Lung microvascular endothelial cell (primary cell): ENCODE data around the gene TXNRD1. TPM values are rescaled to one million over a fixed set of nuclear protein-coding genes. Genes with fewer than 3 reads are reported as not detected.
"Not testable (repeated sequence)": the region's sequence is repeated elsewhere in the genome, so short reads cannot be mapped to it uniquely, and the experiment has no call there.

Experiments used
- DNase-seq, 2 donors: peaks; one replicate each; pipeline versions ENCODE4 v3.0.0 to v3.0.0-alpha.2; 2010; ENCODE audit warnings: low read depth in 2 of 2
- total RNA-seq: library from RNA; depleted of rRNA; stranded (reverse); fragments of >200 nt; gene quantifications from 2 replicates; pipeline ENCODE4 v1.2.1, GENCODE V29; 2014

The TXNRD1 gene
- 293 and 303 TPM in 2 replicates for total RNA-seq

DNA sequence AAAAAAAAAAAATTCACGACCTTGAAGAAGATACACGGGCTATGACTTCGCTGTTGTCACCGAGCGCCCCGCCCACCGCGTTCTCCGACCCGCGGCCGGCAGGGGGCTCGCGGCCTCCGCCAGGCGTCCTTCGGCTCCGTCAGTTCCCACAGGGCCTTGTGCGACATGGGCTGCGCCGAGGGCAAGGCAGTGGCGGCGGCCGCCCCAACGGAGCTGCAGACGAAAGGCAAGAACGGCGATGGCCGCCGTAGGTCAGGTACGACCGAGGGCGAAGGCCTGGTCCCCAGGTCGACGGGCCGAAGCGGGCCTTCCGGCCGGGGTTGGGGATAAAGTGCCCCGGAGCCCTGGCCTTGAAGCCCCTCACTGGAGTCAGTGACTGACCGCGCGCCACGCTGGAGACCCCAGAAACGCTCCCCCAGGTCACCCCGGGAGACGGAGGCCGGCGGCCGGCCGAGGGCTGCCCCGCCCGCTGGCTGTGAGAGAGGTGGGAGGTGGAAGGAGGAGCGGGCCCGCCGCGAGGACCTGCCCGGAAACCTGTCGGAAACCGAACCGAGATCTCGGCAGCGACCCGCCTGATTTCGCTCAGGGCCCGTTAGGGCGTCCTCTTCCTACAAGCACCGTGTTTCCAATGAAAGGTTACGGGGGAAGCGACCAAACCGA is at the start of gene TXNRD1:
Gene TXNRD1, plus strand, starts transcription at position 142 of the 660 bp plus-strand sequence. Its CDS starts 24 bp downstream, at position 166.
- DNase-seq = peak; percentile 91 to 92

DNA sequence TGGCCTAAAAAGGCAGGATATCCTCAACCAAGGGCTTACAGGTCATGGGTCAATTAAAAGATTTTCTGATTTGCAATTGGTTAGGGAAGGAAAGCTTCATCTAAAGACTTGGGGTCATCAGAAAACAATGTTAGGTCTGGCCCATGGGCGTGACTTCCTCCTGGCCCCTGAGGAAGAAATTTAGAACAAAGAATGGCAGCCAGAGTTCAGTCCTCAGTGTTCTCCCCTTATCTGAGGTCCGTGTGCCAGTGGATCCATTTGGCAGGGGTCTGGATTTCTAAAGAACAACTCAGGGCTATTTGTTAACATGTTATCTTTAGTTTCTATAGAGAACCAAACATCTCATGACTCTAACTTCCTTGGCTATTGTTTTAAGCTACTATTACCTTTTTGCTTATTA is 49.8 kb upstream of the TXNRD1 start:
- DNase-seq = peak in 1 of 2 donors; percentile 19

DNA sequence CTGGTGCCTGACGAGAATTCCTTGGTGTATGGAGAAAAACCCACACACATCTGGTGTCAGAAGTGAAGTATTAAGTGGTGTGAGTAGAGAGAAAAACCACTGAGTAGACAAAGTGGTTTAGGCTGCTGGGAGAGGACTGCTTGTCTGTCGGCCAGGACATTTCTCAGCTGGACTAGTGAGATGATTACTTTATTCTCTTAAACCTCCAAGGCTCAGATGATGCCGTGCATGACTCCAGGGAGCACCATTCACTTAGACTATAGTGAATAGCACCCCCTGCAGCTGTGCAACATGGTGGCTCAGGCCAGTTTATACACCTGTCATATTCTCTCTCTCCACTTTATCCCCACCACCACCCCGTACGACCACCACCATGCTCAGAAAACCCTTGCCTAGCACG is 49.1 kb upstream of the TXNRD1 start:
- no peak for DNase-seq

DNA sequence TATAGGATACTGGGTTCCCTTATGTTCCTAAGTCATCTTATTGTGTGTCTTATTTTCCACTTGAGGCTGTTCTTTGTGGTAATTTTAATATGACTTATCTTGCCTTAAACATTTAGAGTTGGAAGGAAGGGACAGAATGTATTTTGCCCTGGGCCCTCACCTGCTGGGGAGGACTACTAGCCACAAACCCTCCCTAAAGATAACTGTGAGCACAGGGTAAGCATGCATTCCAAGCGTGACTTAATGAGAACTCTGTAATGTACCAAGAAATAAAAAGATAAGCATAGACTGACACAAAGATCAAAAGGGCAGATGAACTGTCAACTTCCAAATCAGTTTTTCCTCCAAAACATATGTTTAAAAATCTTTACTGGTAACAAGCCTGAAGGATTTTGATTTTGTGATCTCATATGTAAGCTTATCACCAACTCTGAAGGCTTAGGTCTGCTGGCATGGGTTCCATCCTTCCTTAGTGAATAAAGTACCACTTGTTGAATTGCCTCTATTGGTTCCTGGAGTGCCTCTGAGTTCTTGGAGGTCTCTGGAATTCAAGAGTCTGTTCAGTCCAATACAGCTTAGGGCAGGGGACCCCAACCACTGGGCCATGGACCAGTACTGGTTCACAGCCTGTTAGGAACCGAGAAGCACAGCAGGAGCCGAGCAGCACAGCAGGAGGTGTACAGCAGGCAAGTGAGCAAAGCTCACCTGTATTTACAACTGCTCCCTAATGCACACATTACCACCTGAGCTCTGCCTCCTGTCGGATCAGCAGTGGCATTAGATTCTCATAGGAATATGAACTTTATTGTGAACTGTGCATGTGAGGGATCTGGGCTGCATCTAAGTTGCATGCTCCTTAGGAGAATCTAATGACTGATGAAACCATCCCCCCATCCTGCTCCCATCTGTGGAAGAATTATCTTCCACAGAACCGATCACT is 47.8 kb upstream of the TXNRD1 start:
- DNase-seq = no peak

DNA sequence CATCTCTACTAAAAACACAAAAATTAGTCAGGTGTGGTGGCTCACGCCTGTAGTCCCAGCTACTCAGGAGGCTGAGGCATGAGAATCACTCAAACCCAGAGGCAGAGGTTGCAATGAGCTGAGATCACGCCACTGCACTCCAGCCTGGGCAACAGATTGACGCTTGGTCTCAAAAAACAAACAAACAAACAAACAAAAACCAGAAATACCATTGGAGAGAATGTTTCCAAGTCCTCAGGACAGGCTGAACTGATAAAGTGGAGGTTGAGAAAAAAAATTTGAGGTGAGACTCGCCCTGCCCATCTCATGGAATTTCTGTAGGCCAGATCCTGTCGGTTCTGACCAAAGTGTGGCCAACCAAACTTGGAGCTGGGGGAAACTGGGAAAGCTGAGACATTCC is 47.0 kb upstream of the TXNRD1 start:
- no peak for DNase-seq

DNA sequence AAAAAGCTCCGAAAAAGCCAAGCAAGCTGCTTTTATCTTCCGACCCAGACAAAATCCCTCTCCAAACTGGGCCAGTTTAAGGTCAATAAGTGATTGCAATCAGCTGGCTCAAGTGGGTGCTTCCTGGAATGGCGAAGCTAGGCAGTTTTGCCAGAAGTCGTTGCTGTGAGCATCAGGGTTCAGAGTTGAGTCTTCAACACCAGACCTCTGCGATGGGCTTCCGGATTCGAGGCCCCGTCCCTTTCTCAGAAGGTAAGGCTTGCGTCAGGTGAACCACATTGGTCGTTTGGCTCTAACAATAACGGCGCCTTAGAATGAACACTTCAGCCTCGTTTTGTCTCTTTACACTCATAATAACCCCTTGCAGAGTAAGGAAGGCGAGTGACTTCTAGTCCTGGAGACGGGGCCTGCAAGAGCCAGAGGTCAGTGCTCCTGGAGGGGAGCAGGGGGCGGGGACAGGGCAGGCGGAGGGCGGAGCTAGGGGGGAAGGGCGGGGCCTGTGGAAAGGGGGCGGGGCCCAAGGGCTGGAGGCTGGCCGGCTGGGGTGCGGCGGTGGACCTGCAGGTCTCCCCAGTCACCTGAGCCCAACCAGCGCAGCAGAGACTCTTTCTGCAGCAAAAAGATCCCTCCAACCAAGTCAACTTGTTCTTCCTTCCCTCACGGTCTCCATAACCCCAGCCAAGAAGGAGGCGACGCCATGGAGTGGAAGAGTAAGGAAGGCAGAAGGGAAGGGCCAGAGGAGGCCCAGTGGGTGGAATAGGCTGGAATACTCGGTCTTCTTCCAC is 43.6 kb upstream of the TXNRD1 start:
- DNase-seq = no peak

DNA sequence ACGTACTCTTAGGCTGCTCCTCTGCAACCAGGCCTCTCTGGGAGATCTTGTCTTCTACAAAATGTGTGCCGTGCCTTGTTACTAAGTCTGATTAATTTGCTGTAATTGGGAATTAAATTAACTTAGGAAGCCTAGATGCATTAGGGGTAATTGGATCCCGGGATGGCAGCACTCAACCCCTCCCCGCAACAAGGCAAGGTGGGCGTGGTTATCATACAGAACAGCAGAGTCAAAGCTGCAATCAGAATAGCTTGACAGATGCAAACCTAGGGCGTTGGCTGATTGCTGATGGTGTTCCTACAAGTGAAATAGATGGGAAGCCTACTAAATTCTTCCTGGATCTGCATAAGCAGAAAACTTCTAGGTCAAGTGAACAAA is 43.0 kb upstream of the TXNRD1 start:
- DNase-seq = no peak

DNA sequence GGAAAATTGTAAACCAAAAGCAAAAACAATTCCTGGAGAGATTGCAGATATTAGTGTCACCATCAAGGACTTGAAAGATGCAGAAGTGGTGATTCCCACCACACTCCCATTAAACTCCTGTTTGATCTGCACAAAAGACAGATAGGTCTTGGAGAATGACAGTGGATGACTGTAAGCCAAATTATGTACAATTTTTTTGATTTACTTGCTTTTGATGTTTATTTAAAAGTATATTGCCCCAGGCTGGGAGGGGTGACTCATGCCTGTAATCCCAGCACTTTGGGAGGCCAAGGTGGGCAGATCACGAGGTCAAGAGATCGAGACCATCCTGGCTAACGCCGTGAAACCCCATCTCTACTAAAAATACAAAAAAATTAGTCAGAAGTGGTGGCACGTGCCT is 41.8 kb upstream of the TXNRD1 start:
- DNase-seq = not testable (repeated sequence)

DNA sequence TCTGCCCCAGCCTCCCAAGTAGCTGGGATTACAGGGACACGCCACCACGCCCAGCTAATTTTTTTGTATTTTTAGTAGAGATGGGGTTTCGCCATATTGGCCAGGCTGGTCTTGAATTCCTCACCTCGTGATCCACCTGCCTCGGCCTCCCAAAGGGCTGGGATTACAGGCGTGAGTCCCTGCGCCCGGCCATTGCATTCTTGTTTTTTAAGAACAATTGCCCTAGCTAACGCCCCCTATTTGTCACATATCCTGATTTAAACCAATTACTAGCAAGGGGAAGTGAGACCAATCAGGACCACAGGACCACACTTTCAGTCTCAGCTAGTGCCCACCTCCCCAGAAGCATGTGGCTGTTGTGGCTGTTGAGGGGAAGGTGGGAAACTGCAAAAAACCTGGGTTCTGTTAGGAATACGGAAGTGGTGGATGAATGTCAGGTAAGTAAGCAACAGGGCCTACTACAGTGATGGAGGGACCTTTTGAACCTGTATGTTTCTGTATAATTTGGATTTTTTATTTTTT is 39.8 kb upstream of the TXNRD1 start:
- no peak for DNase-seq

DNA sequence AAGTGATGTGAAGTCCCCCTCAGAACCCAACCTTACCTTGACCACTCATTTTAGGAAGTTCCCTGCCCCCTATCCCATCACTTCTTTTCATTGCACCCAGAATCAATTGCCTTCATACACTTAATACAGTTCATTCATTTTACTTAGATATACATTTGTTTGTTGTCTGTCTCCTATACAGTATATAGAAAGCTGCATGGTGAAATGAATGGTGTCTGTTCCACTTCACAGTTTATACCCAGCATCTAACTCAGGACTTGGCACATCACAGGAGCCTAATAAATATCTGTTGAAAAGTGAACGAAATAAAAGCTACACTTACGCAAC is 38.3 kb upstream of the TXNRD1 start:
- no peak for DNase-seq

DNA sequence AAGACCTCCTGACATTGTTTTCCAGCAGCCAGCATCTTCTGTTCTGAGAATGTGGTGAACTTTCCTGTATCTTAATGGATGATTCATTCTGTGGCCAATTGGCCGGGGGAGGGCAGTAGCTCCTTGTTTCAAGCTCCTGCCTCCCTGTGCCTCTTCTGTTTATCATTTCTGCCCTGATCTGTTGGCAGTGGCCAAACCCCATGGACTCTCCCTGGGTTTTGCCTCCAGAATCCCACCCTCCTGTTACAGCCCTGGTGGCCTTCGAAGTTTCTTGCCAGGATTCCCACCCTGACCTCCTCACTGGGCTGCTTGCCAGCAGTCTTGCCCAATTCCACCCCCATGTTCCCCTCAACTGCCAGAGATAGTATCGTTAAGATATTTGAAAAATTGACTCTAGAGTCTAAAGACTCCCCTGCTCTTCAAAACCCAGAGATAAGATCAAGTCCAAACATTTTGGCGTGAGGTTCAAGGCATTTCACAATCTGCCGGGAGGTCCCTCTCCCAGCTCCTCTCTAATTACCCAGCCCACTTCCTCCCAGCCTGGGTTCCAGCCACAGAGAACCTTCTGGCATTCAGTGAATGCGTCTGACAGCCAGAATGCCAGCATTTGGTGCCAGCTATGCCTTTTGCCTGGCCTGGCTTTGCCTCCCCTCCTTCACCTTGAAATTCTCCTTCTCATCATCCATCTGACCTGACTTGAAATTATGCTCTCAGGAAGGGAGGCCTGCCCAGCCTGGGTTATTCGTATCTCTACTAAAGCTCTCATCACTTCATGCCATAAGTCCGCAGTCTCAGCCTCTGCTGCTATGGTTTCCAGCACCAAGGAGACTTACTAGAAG is 37.7 kb upstream of the TXNRD1 start:
- peak; percentile 33 to 95 for DNase-seq

DNA sequence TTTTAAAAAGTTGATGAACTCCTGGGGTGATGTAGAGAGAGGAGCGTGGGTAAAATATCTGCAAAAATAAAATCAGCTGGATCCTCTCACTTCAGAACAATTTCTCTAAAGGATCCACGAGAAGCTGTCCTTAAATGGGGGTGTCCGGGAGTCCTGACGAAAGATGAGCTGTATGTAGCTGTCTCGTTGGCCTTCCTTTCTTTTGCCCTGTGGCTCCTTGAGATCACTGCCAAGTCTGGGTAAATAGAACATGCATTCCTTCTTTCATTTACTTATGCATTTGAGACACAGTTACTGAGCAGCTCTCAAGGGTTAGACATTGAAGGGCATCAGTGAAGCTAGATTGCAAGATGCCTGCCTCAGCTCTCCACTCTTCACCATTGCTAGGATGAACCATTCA is 35.2 kb upstream of the TXNRD1 start:
- DNase-seq = no peak

DNA sequence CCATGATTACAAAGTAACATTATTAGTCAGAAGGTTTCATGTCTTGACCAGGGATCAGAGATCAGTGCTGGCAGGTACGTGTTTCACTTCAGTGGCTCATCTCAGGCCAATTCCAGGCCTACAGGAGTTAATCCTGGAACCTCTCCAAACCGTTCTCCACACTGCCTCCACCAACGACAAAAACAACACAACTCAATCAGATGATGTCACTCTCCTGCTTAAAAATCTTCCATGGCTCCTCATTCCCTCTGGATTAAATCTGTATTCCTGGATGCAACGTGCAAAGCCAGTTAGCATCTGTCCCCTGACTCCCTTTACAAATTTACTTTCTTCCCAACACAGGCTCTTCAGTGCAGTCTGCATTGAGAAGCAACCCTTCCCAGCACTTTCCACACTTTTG is 34.3 kb upstream of the TXNRD1 start:
- peak; percentile 33 to 55 for DNase-seq

DNA sequence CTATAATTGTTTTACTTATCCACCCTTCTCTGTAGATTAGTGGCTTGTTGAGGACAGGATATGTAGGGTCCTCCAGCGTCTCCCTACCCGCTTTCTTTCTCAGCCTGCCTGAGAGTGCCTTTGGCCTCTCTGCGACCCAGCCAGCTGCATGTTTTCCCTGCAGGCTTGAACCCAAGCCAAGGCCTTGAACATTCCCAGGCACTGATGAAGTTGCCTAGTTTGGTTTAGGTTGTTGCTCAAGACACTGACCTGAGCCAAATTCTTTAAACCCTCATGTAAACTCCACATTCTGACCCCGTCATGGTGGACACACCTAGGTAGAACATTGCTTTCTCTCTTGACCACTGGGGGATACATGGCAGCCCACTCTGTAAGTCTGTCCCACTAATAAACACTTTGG is 33.4 kb upstream of the TXNRD1 start:
- no peak for DNase-seq

DNA sequence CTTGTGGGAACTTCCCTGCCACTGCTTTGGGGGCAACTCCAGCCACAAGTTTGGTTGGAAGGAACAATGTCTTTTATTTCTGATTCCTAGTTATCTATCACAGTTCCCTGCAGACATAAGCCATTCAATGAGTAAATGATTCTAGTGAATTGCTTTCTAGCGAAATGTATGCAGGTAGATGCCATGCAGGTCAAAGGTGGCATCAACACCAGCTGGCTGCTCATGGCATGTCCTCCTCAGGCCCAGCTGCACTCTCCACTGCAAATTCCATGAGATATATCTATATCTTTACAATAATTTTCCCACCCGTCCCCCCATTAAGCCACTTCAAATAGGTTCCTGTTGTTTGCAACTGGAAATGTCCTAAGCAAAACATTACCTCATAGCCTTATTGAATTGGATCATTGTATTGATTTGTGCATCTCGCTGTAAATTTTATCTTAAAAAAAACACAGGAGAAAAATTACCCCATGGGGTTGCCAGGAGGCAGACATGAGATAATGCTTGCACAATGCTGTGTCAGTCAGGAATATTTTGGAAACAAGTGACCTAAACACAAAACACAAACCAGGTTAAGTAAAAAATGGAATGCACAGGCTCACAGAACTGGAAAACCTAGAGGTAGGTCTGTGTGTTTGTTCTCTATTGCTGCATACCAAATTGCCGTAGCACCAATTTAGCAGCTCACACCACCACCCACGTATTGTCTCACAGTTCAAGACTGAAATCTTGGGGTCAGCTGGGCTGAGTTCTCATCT is 32.8 kb upstream of the TXNRD1 start:
- no peak for DNase-seq

DNA sequence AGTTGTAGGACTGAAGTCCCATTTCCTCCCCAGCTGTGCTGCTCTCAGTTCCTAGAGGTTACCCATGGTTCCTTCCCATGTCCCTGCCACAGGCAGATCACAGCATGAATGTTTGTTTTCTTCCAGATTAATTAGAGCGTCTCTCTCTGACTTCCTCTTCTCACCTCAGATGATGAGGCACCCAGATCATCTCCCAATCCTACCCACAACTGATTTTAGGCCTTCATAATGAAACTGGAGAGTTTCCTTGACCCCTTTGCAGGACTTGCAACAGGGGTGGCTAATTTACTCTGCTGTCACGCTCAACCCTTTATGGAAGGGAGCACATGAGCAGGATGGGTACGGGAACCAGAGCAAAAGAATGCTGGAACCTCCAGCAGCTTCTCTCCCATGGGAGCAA is 32.1 kb upstream of the TXNRD1 start:
- DNase-seq = no peak

DNA sequence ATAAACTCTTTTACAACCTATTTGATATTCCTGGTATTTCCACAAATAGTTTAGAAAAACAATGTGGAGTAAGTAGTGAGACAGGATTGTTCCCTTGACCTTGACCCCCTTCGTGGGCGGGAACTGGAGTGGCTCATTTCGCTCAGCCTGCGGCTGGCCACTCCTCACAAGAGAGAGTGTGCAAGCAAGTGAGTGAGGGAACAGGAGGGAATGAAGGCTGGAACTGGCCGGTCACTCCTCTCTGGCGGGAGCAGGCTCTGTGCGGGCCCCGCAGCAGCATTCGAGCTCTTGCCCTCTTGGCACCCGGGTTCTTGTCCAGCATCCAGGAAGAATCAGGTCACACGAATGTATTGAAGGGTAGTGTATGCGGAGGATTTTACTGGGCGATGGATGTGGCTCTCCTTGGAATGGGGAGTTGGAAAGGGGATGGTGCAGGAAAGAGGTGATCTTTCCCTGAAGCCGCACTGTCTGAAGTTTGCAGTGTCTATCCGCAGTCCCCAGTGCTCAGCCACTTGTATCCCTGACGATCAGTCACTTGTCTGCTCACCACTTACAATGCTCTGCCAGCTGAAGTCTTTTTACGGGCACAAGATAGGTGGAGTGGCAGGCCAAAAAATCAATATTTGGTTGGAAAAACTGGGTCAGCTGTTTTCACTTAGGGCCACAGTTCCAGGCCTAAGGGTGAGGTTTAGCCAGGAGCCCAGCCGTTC is 28.0 kb upstream of the TXNRD1 start:
- DNase-seq = no peak

DNA sequence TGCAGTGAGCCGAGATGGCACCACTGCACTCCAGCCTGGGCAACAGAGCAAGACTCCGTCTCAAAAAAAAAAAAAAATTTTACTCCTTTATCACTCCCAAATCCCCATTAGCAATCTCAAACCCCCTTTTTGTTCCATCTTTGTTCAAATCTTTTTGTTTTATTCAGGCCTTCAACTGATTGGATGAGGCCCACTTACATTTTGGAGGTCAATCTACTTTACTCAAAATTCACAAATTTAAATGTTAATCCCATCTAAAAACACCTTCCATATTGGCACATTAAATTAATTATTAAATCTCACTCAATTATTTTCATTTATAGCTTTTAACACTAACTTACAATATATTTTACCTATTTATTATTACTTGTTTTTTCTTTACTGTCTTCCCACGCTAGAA is 27.0 kb upstream of the TXNRD1 start:
- no peak for DNase-seq

DNA sequence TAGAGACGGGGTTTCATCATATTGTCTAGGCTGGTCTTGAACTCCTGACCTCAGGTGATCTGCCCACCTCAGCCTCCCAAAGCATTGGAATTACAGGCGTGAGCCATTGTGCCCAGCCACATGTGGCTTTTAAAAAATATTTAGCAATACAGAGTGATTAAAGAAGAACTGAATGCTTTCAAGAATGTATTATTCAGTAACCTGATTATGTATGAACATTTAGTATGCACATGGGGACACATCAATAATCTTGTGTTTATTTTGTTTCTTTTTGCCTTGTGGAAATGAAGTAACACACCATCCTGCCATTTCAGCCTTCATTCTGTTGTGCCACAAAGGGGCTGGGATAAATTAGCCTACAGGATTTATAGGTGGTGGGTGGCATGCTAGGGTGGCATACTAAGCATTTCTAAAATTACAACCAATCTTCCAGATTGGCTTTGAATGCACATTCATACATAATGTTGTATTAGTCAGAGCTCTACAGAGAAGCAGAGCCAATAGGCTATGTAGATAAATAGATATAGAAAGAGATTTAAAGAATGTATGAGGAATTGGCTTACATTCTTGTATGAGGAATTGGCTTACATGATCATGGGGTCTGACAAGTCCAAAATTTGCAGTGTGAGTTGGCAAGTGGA is 25.5 kb upstream of the TXNRD1 start:
- DNase-seq = no peak
